Progenitor cell of endocrine pancreas (in vitro differentiated cells): ENCODE measurements around the gene SNRNP200. TPM values are rescaled to one million over a fixed set of nuclear protein-coding genes. Genes with fewer than 3 reads are reported as not detected.

Source experiments
- DNase-seq: peaks from one replicate; pipeline ENCODE4 v3.0.0; 2021; ENCODE audit warnings: low spot score; ENCODE audit not compliant: unreplicated experiment
- H3K27ac Mint-ChIP-seq: 2 replicates; pipeline ENCODE4 v1.8.0; 2021; ENCODE audit warnings: mild to moderate bottlenecking, moderate library complexity, mixed read lengths
- H3K27me3 Mint-ChIP-seq: 2 replicates; pipeline ENCODE4 v1.8.0; 2021; ENCODE audit warnings: mixed read lengths
- H3K36me3 Mint-ChIP-seq: 2 replicates; pipeline ENCODE4 v1.8.0; 2022; ENCODE audit warnings: mixed read lengths; ENCODE audit not compliant: insufficient read depth
- H3K4me1 Mint-ChIP-seq: 2 replicates; pipeline ENCODE4 v1.8.0; 2021; ENCODE audit warnings: low read depth, mixed read lengths
- H3K4me3 Mint-ChIP-seq: 2 replicates; pipeline ENCODE4 v1.8.0; 2021; ENCODE audit warnings: low read depth, mild to moderate bottlenecking, moderate library complexity, mixed read lengths
- H3K9me3 Mint-ChIP-seq: 2 replicates; pipeline ENCODE4 v1.8.0; 2021; ENCODE audit warnings: low read depth, mixed read lengths
- total RNA-seq: library from RNA; stranded (reverse); gene quantifications from 2 replicates; pipeline ENCODE4 v1.2.1, GENCODE V29; 2021
- TF ChIP-seq, protein P1 (sequence below): fragments of 200-600 bp; sonication (generic); IDR thresholded peaks from one replicate; pipeline ENCODE4 v1.5.0; 2021; ENCODE audit warnings: antibody characterized with exemption, mild to moderate bottlenecking; ENCODE audit not compliant: unreplicated experiment

Gene SNRNP200
- total RNA-seq, 1 donor from 2014 or later = 235 TPM

DNA sequence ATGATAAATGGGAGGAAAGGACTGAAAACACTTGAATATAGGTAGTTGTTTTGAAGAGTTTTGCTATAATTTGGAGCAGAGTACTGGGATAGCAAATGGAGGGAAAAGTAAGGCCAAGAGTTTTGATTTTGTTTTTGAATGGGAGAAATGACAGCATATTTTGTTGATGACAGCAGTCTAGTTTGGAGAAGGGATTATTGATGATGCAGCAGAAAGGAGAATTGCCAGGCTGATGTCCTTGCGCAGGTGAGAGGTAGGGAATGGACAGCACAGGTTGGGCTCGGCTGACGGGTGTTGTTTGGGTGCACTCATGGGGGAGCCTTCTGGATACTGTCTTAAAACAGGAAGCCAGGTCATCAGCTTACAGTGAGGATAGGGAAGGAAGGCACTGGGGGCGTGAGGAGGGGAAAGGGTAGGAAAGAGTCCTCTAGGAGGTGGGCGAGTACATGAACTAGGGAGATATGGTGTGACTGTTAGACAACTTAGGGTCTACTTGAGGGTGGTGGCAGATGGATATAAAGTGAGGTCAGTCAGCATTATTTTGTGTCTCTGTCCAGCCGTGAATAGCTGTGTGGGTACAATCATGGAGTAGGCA lies 40.6 kb upstream of the SNRNP200 start:
- DNase-seq = no peak
- Mint-ChIP-seq H3K27me3 (no peaks in the 10 kb centered on the region), H3K27ac (no peak overlapping the region), H3K36me3 (peaks cover 11% of the 10 kb centered on the region), H3K4me3 (no peak overlapping the region), H3K9me3 (no peaks in the 10 kb centered on the region), H3K4me1 (peaks cover 8% of the 10 kb centered on the region)
- TF ChIP-seq, protein P1, sequence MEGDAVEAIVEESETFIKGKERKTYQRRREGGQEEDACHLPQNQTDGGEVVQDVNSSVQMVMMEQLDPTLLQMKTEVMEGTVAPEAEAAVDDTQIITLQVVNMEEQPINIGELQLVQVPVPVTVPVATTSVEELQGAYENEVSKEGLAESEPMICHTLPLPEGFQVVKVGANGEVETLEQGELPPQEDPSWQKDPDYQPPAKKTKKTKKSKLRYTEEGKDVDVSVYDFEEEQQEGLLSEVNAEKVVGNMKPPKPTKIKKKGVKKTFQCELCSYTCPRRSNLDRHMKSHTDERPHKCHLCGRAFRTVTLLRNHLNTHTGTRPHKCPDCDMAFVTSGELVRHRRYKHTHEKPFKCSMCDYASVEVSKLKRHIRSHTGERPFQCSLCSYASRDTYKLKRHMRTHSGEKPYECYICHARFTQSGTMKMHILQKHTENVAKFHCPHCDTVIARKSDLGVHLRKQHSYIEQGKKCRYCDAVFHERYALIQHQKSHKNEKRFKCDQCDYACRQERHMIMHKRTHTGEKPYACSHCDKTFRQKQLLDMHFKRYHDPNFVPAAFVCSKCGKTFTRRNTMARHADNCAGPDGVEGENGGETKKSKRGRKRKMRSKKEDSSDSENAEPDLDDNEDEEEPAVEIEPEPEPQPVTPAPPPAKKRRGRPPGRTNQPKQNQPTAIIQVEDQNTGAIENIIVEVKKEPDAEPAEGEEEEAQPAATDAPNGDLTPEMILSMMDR = no peak

DNA sequence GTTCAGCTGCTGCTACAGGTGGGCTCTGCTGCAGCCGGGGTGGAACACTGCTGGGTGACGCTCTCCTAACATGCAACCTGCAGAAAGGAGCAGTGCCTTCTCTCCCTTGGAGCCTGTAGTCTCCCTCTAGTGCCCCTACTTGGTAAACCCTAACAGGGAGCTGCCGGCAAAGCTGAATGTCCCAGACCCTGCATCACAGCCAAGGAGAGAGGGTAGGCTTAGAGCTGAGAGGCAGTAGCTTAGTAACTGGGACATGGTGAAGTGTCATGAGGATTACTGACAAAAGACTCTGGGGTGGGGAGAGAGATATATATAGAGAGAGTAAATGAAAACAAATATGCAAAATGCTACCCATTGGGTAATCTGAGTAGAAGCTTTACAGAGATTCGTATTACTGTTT lies 40.1 kb upstream of the SNRNP200 start:
- Mint-ChIP-seq H3K4me3 (no peak overlapping the region), H3K27me3 (no peaks in the 10 kb centered on the region), H3K36me3 (peaks cover 13% of the 10 kb centered on the region), H3K27ac (no peak overlapping the region), H3K4me1 (peaks cover 8% of the 10 kb centered on the region), H3K9me3 (no peaks in the 10 kb centered on the region)
- no peak for DNase-seq
- TF ChIP-seq, protein P1 = no peak

DNA sequence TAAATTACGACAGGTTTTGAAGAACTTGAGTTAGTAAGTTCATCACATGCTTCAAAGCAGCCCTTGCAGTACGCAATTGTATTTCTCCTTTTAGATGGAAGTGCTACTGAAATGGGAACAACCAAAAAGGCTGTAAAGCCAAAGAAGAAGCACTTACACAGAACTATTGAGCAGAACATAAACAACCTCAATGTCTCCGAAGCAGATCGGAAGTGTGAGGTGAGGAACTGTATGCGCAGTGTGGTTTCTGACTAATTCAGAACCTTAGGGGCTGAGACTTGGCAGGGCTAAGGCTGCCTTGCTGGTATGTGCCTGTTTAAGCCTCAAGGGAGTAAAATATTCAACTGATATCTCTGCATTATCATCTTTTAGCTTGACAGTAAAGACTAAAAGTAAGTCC lies 38.7 kb upstream of the SNRNP200 start:
- TF ChIP-seq, protein P1 = no peak
- no peaks in the 10 kb centered on the region for H3K27me3 Mint-ChIP-seq
- DNase-seq = no peak

DNA sequence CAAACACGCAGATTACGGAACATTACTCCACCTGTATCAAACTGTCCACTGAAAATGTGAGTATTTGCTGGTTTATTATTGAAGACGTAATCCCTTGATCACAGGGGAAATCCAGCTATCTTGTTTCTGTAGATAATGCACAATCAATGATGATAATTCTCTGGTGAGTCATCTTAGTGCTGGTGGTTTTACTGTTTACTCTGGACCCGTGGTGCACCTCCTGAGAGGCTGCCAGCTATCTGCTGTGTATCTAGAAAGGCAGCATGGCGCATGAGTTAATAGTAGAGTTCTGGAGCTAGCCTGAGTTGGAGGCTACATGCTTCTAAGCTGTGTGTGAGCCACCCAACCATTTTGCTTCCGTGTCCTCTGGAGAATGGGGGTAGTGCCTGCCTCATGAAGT lies 36.7 kb upstream of the SNRNP200 start:
- peaks cover 8% of the 10 kb centered on the region for H3K4me1 Mint-ChIP-seq
- H3K36me3 Mint-ChIP-seq = peaks cover 17% of the 10 kb centered on the region
- H3K4me3 Mint-ChIP-seq = no peak overlapping the region
- H3K9me3 Mint-ChIP-seq = no peaks in the 10 kb centered on the region
- TF ChIP-seq, protein P1 = no peak
- H3K27me3 Mint-ChIP-seq = no peaks in the 10 kb centered on the region
- no peak for DNase-seq
- H3K27ac Mint-ChIP-seq = peak overlapping the region; percentile 63

More for the DNA sequence above, 38.7 kb upstream of the SNRNP200 start:
- H3K36me3 Mint-ChIP-seq = peaks cover 15% of the 10 kb centered on the region
- no peak overlapping the region for H3K4me3 Mint-ChIP-seq
- H3K27ac Mint-ChIP-seq = no peak overlapping the region
- no peaks in the 10 kb centered on the region for H3K9me3 Mint-ChIP-seq
- H3K4me1 Mint-ChIP-seq = peaks cover 8% of the 10 kb centered on the region

DNA sequence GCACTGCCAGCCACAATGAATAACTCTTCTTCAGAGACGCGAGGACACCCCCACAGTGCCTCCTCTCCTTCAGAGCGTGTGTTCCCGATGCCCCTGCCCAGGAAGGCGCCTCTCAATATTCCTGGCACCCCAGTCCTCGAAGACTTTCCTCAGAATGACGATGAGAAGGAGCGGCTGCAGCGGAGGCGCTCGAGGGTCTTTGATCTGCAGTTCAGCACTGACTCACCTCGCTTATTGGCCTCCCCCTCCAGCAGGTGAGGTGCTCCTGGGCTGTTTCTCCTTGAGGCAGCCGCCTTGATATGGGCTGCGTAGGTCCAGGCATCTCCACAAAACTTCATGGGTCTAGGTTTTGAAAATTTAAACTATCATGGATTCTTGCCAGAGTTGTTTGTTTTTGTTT lies 36.3 kb upstream of the SNRNP200 start:
- H3K27me3 Mint-ChIP-seq = no peaks in the 10 kb centered on the region
- H3K36me3 Mint-ChIP-seq = peaks cover 15% of the 10 kb centered on the region
- DNase-seq = no peak
- H3K9me3 Mint-ChIP-seq = no peaks in the 10 kb centered on the region
- H3K4me1 Mint-ChIP-seq = peaks cover 10% of the 10 kb centered on the region
- H3K4me3 Mint-ChIP-seq = no peak overlapping the region
- TF ChIP-seq, protein P1 = no peak
- peak overlapping the region; percentile 63 for H3K27ac Mint-ChIP-seq
